Activated T-helper 17 cell treated with anti-CD3 and anti-CD28 coated beads, Interleukin-2, amount 50 U/mL, for 72 hours (primary cell): ENCODE results near the gene MYCBP2. TPM values are rescaled to one million over a fixed set of nuclear protein-coding genes. Genes with fewer than 3 reads are reported as not detected.

ENCODE experiments used
- ATAC-seq: fragments of 150-1000 bp; cut with Tn5 transposase; replicated peaks from 2 replicates; pipeline ENCODE4 v1.10.0; 2021; ENCODE audit warnings: mild to moderate bottlenecking, moderate library complexity
- H3K27ac Mint-ChIP-seq: one replicate; pipeline ENCODE4 v1.8.0; 2022; ENCODE audit warnings: mixed read lengths
- H3K27me3 Mint-ChIP-seq: one replicate; pipeline ENCODE4 v1.8.0; 2022; ENCODE audit warnings: mixed read lengths
- H3K36me3 Mint-ChIP-seq: one replicate; pipeline ENCODE4 v1.8.0; 2022; ENCODE audit warnings: low read depth, mild to moderate bottlenecking, mixed read lengths
- H3K4me1 Mint-ChIP-seq: one replicate; pipeline ENCODE4 v1.8.0; 2022; ENCODE audit warnings: mixed read lengths
- H3K4me3 Mint-ChIP-seq: one replicate; pipeline ENCODE4 v1.8.0; 2022; ENCODE audit warnings: mild to moderate bottlenecking, mixed read lengths
- H3K9me3 Mint-ChIP-seq: one replicate; pipeline ENCODE4 v1.8.0; 2022; ENCODE audit warnings: mixed read lengths
- total RNA-seq, 2 donors: library from RNA; stranded (reverse); gene quantifications; one replicate each; pipeline ENCODE4 v1.2.3, GENCODE V29; 2022

Gene MYCBP2
- total RNA-seq, 2 donors from 2014 or later, result 69.1 to 101 TPM

DNA sequence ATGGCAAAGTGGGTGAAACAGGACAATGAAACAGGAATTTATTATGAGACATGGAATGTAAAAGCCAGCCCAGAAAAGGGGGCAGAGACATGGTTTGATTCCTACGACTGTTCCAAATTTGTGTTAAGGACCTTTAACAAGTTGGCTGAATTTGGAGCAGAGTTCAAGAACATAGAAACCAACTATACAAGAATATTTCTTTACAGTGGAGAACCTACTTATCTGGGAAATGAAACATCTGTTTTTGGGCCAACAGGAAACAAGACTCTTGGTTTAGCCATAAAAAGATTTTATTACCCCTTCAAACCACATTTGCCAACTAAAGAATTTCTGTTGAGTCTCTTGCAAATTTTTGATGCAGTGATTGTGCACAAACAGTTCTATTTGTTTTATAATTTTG is 326.4 kb downstream of the MYCBP2 start:
- Mint-ChIP-seq H3K27ac (no peak overlapping the region), H3K36me3 (peaks cover 92% of the 10 kb centered on the region)

More for the DNA sequence above, 326.4 kb downstream of the MYCBP2 start:
- Mint-ChIP-seq H3K9me3 (no peaks in the 10 kb centered on the region), H3K27me3 (no peaks in the 10 kb centered on the region), H3K4me1 (peaks cover 27% of the 10 kb centered on the region), H3K4me3 (no peak overlapping the region)
- ATAC-seq, result no peak

Other genes starting within 250 kb of the MYCBP2 start
- gene SCEL, start 208.6 kb upstream of the MYCBP2 start, total RNA-seq, result not detected